ENCODE results near the gene CES1. TPM values are rescaled to one million over a fixed set of nuclear protein-coding genes. Genes with fewer than 3 reads are reported as not detected.

The CES1 gene
- total and polyA plus RNA-seq, 2 of the 8 experiments (the other 6 are each of a cell fraction or from before 2014, with no cell fraction given): 0.91 to 1.2 TPM

DNA sequence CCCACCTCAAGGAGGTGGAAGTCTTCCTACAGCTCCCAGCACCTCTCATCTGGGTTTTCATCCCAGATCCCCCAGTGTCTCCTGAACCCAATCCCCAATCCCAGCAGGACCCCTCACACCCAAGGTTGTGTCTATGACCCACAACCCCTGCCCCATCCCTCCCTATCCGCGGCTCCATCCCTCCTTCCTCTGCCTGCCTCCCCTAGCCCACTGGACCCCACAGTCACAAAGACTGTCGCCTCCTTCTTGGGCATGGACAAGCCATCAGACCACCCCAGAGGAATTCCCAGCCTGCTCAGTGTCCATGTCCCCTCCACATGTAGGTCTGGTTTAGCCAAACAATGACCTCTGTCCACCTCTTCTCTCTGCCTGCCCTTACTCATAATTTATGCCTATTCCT, 12.3 kb downstream of the CES1 start:
- H3K27me3 ChIP-seq (replicated peaks in 1 of 4; ENCODE audit: control insufficient read depth in 3 of 4, extremely low read depth in 1 of 4, insufficient read depth in 3 of 4, low read length in 3 of 4): no peaks in the 10 kb centered on the region
- no peak overlapping the region for H2BK20ac ChIP-seq (ENCODE audit: low read length)
- POLR2A ChIA-PET (ENCODE audit: partially characterized antibody): no interaction called here
- CTCF ChIA-PET (ENCODE audit: partially characterized antibody): no interaction called here
- no peak overlapping the region for H3K56ac ChIP-seq (replicated peaks; ENCODE audit: insufficient read length, low read depth, low read length)
- no peak for DNase-seq (ENCODE audit: low read depth in 1 of 2, low spot score in 2 of 2)
- no peak overlapping the region for H3K18ac ChIP-seq (ENCODE audit: extremely low read depth, low read length)
- TF ChIP-seq SIX5 (IDR thresholded peaks at IDR 0.05; ENCODE audit: low read depth, low read length) (no peak), KDM4A (IDR thresholded peaks at IDR 0.05; ENCODE audit: low read depth, low read length, severe bottlenecking) (no peak), TCF12 (IDR thresholded peaks at IDR 0.05; ENCODE audit: low read depth, low read length) (no peak), SP4 (IDR thresholded peaks at IDR 0.05; ENCODE audit: low read length) (no peak), POU5F1 (IDR thresholded peaks at IDR 0.05; ENCODE audit: low read depth, low read length) (no peak)
- FAIRE-seq: no peak
- H2BK15ac ChIP-seq (ENCODE audit: low read length): no peak overlapping the region
- H3K23me2 ChIP-seq (ENCODE audit: low read depth, low read length): no peaks in the 10 kb centered on the region; the same call in 1 of the 2 replicates
- no peak overlapping the region for H3K23ac ChIP-seq (ENCODE audit: insufficient read length)
- H3K4me1 ChIP-seq (replicated peaks in 1 of 4; ENCODE audit: control insufficient read depth in 3 of 4, insufficient read depth in 4 of 4, low read length in 3 of 4): no peaks in the 10 kb centered on the region
- H3K79me1 ChIP-seq (ENCODE audit: low read depth, low read length): no peaks in the 10 kb centered on the region
- H4K20me1 ChIP-seq (replicated peaks in 1 of 2; ENCODE audit: control insufficient read depth in 1 of 2, insufficient read depth in 2 of 2, low read length in 2 of 2): no peaks in the 10 kb centered on the region
- no peaks in the 10 kb centered on the region for H3K79me2 ChIP-seq (ENCODE audit: control insufficient read depth in 1 of 2, insufficient read depth in 2 of 2, low read length in 2 of 2)
- H3K14ac ChIP-seq (ENCODE audit: insufficient read length): no peak overlapping the region
- H4K8ac ChIP-seq (ENCODE audit: extremely low read depth, insufficient read depth, low read length): no peak overlapping the region
- H3K36me3 ChIP-seq (ENCODE audit: control insufficient read depth in 2 of 4, insufficient read depth in 4 of 4, low read length in 3 of 4): no peaks in the 10 kb centered on the region
- no peak overlapping the region for H3K4me3 ChIP-seq (ENCODE audit: extremely low read depth in 1 of 4, insufficient read depth in 2 of 4, low read depth in 3 of 4, low read length in 4 of 4)
- H3K9ac ChIP-seq (replicated peaks in 1 of 4; ENCODE audit: extremely low read depth in 1 of 4, low read depth in 3 of 4, low read length in 3 of 4): no peak overlapping the region
- no peak overlapping the region for H4K91ac ChIP-seq (replicated peaks; ENCODE audit: insufficient read length, low read length)
- no peak overlapping the region for H2AK5ac ChIP-seq (ENCODE audit: low read depth, low read length)
- no peaks in the 10 kb centered on the region for H3K9me3 ChIP-seq (ENCODE audit: insufficient read depth in 2 of 2, low read depth in 1 of 2, low read length in 1 of 2)
- H2BK12ac ChIP-seq (ENCODE audit: low read depth, low read length): no peak overlapping the region
- H3K27ac ChIP-seq (ENCODE audit: low read depth, low read length): no peak overlapping the region
- no peak overlapping the region for H2AFZ ChIP-seq (ENCODE audit: low read length)
- 83% methylated on average over 3 of the region's 3 CpGs; no CpG with 5 or more reads in 1 of the 2 experiments for WGBS, 2 experiments (ENCODE audit: extremely low coverage in 1 of 2, insufficient coverage in 1 of 2, insufficient read length in 1 of 2, insufficient replicate concordance in 2 of 2, low coverage in 1 of 2, low lambda C conversion rate in 2 of 2, missing lambda C conversion rate in 1 of 2)
- no peak overlapping the region for H4K5ac ChIP-seq (ENCODE audit: insufficient read length, low read depth, low read length)
- H2BK5ac ChIP-seq (ENCODE audit: low read depth, low read length): no peak overlapping the region
- H2BK120ac ChIP-seq (replicated peaks; ENCODE audit: low read depth, low read length): no peak overlapping the region
- no peak overlapping the region for H3K4ac ChIP-seq (replicated peaks; ENCODE audit: insufficient read length, low read depth, low read length)
- H3K4me2 ChIP-seq (ENCODE audit: insufficient read depth in 1 of 2, low read depth in 2 of 2, low read length in 2 of 2): no peak overlapping the region

Measured in H1 (cell line).